ENCODE measurements around the gene RPS8. TPM values are rescaled to one million over a fixed set of nuclear protein-coding genes. Genes with fewer than 3 reads are reported as not detected.
"Not testable (repeated sequence)": the region's sequence is repeated elsewhere in the genome, so short reads cannot be mapped to it uniquely, and the experiment has no call there.

The RPS8 gene
- 2,206 TPM for total RNA-seq

DNA sequence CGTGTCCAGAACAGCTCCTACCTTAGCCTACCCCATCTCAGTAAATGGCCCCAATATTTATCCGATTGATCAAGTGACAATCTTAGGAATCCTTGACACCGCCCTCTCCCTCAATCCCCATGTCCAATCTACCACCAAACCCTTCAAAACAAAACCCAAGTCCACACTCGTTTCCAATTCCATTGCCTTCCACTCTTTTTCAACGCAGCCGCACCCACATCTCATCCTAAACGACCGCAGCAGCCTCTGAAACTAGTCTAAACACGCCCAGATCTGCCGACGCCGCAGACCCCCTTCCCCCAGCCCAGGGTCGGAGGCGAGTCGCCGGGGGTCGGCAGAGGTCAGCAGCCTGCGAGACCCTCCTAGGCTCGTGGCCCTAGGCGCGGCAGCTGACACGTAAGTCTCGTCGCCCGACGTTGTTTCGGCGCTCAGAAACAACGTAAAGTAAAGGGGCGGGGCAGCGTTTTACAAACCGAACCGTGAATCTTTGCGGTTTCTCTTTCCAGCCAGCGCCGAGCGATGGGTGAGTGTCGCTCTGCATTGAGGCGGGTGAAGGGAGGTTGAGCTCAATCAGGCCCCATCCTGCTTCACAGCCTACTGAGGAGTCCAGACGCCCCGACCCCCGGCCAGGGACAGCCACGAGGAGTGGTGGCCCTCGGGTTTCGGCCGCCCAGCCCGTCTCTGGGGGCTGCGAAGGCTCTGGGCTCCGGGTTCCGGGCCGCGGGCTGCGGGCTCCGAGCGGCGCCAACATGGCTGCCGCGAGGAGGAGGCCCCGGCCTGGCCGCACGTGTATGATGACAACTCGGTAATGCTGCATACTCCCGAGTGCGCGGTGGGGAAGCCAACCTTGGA is at the start of gene RPS8:
Gene RPS8, plus strand, starts transcription at position 463 of the 852 bp plus-strand sequence. Its CDS starts 57 bp downstream, at position 520.
- peak; percentile 98 for DNase-seq

DNA sequence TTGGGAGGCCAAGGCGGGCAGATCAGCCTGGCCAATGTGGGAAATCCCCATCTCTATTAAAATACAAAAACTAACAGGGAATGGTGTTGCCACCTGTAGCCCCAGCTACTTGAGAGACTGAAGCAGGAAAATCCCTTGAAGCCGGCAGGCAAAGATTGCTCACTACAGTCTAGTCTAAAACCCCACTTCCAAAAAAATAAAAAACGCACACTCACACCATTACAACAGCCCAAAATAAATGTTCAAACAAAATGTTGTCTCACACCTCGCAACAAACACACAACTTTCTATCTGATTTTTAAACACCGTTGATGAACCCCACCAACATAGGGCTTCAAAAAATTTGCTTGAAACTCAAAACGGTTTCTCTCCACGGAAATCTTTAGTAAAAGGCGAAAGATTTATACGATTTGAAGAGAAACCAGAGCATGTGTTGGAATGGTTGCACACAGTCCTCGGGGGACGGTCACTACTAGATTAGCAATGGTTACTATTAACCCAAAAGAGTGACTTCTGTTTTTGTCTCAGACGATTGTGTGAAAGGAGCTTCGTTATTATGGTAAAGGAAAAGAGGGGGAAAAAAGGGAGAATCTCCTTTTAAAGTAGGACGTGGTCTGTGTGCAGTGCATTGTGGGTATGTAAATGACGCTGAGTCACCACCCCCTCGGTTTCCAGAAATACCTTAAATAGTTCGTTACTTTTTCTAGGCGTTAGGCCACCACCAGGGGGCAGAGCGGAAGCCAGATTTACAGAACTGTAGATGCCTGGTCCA is 44.4 kb upstream of the RPS8 start, which contains the start of gene RNU5D-1:
Gene RNU5D-1, minus strand, starts transcription at position 430 of the 772 bp plus-strand sequence.
- DNase-seq: peak; percentile 98

DNA sequence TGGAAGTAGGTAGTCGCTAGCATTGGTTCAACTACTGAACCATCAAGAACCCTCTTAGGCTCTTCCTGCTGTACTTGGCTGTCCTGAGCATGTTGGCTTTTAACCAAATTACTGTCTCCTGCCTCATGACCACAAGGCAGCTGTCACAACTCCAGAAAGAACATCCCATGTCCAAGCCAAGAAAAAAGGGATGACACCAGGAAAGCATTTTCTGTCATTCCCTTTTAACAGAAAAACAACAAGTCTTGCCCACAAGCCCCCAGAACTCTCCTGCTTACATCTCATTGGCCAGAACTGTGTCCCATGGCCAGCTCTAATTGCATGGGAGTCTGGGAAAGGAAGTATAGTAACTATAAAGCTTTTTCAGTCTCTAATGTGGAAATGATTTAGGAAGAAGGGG is 42.0 kb upstream of the RPS8 start:
- DNase-seq: peak; percentile 48

DNA sequence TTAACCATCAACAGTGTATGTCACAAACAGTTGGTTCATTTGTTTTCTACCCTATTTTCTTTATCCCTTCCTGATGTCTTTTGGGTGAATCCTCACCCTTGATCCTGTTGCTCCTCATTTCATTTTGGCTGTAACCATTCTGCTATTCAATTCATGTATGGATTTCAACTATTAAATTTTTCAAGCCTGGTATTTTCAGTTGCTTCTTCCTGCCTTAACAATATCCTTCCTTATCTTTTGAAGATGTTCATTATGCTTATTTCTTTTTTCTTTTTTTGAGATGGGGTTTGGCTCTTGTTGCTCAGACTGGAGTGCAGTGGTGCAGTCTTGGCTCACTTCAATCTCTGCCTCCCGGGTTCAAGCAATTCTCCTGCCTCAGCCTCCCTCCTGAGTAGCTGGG is 41.6 kb upstream of the RPS8 start:
- DNase-seq: no peak

DNA sequence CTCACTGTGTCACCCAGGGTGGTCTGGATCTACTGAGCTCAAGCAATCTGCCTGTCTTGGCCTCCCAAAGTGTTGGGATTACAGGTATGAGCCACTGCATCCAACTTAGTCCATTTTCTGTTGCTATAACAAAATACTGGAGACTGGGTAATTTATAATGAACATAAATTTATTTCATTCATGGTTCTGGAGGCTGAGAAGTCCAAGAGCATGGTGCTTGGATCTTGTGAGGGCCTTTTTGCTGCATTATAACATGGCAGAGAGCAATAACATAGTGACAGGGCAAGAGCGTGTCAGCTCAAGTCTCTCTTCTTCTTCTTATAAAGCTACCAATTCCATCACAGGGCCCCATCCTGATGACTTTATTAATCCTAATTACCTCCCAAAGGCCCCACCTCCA is 39.3 kb upstream of the RPS8 start:
- no peak for DNase-seq

DNA sequence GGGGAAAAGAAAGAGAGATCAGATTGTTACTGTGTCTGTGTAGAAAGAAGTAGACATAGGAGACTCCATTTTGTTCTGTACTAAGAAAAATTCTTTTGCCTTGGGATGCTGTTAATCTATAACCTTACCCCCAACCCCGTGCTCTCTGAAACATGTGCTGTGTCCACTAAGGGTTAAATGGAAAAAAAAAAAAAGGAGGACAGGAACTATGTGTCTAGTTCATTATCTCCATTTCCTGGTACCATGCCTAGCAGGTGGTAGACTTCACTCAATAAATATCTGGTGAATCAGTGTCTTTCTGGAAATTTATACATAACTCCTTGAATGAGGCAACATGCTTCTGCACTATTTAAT is 36.4 kb upstream of the RPS8 start:
- not testable (repeated sequence) for DNase-seq

DNA sequence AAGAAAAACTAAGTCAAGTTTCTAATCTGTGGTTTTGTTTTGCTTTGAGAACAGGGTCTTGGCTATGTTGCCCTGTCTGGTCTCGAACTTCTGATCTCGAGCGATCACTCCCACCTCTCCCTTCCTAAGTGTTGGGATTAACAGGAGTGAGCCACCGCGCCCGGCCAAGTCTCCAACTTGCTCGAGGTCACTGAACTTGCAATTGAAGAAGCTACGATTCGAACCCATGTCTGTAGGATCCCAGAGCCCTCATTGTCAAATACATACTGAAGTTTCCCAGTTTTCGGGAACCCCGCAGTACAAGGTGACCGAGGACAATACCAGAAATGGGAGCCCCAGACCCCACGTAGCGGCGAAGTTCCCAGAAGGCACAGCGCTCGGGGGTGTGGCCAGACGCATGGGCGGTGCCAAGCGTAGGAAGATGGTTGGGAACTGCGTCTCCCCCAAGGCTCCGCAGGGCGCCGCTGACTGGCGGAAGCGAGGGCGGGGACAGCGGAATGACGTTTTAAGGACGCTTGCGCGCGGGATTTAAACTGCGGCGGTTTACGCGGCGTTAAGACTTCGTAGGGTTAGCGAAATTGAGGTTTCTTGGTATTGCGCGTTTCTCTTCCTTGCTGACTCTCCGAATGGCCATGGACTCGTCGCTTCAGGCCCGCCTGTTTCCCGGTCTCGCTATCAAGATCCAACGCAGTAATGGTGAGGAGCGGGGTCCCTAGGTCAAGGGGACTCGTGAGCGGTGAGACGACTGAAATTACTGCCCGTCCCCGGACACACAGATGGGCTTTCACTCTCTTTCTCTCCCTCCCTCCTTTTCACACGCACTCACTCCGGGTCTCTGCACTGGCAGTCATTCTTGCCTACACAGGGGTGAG is 35.8 kb upstream of the RPS8 start, which contains the start of gene KIF2C:
Gene KIF2C, plus strand, starts transcription at position 531 of the 872 bp plus-strand sequence. Its CDS starts 96 bp downstream, at position 627.
- peak; percentile 99 for DNase-seq

DNA sequence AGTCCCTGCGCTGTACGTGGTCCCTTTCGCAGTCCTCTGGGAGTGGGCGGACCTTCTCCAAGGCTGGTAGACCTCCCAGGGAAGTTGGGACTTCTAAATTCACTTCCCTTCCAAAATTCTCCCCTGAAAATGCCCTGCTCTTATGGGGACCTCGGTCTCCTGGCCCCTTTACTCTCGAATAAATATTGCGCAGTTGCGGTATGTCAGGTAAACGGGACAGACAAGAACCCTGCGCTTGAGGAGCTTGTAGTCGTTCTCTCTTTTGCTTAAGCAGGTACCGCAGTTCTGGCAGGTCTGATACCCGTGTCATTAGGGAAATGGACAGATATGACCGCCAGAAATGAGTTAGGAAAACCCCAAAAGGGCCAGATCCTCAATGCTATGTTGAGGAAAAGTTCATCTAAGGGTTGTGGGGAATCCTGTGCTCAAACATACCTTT is 35.1 kb upstream of the RPS8 start:
- DNase-seq: no peak

DNA sequence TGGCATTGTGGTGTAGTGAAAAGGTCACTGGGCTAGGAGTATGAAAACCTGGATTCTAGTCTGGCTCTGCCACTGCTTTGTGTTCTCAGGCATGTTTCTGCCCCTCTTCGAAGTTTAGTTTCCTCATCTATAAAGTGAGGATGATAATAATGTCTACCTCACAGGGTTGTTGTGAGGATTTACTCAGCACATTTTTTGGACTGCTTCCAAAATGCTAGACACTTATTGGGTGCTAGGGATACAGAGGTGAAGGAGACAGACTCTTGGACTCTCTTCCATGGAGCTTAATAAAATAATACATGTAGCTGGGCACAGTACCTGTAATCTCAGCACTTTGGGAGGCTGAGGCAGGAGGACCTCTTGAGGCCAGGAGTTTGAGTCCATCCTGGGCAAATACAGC is 32.1 kb upstream of the RPS8 start:
- DNase-seq: no peak

DNA sequence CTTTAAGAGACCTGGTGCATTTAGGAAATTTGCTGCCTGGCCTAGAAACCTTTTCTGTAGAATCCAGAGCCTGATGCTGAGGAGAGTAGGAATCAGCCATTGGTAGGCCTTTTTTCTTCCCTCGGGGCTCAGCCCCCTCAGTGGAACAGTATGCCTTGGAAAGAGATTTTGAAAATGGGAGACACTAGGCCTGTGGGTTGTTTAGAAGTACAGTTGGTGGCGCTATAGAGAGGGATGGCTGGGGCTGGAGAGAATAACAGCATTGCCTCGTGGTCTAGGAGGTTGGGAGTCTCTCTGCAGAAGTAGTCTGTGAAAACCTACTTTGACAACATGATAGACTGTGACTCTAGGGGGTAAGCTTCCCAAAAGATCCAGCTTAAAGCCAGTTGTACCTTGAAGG is 27.5 kb upstream of the RPS8 start:
- no peak for DNase-seq

DNA sequence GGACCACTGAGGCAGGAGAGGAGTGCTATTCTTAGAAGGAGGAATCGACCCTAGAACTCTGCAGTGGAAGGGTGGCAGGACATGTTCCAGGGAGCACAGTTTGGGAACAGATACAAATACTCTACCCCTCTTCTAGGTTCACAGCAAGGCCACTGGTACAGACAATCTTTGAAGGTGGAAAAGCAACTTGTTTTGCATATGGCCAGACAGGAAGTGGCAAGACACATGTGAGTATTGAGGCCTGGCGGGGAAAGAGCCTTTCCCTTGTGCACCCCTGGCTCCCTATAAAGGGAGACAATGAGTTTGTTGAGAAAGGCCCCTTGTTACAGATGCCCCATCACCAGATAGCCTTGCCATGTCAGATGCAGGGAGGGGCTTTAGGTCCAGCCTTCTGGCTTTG is 17.9 kb upstream of the RPS8 start:
- DNase-seq: no peak

DNA sequence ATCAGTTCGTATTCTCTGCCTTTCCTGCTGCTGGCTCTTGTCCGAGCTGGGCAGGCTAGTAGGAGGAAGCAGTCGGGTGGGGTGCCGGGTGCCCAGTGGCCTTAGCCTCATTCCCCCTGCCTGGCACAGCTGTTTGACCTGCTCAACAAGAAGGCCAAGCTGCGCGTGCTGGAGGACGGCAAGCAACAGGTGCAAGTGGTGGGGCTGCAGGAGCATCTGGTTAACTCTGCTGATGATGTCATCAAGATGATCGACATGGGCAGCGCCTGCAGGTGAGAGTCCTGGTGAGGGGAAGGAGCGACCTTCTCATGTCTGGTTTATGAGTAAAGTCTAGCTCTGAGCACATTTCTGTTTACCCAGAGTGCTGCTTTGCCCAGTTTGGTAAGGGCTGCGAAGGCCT is 16.3 kb upstream of the RPS8 start:
- peak; percentile 31 for DNase-seq

DNA sequence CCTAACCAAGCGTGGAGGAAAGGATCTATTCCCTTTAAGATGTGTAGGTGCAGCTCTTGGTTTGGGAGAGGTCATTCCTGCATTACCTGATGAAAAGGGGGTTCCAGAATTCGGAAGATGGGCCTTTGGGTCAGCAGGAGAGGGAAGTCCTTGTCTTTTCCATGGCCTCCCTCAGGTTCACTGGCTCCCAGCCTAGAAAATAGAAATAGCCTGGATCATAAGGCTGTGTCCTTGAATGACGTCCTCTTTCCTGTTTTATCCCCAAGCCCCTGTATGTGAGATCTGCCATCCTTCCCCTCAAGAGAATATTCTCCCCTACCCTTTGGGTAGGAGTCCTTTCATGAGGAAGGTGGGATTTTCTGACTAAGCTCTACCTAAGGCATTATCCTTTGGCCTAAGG is 14.5 kb upstream of the RPS8 start:
- no peak for DNase-seq

DNA sequence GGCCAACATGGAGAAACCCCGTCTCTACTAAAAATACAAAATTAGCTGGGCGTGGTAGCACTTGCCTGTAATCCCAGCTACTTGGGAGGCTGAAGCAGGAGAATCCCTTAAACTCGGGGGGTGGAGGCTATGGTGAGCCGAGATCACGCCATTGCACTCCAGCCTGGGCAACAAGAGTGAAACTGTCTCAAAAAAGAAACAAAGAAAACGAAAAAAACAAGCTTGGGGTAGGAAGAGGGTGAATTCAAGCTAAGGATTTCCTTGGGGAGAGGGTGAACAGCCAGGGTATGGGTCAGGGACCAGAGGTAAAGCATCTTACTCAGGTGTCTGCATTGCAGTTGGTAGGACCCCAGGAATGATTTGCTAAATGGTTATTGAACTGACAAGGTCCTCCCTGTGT is 8.9 kb upstream of the RPS8 start:
- DNase-seq: not testable (repeated sequence)

DNA sequence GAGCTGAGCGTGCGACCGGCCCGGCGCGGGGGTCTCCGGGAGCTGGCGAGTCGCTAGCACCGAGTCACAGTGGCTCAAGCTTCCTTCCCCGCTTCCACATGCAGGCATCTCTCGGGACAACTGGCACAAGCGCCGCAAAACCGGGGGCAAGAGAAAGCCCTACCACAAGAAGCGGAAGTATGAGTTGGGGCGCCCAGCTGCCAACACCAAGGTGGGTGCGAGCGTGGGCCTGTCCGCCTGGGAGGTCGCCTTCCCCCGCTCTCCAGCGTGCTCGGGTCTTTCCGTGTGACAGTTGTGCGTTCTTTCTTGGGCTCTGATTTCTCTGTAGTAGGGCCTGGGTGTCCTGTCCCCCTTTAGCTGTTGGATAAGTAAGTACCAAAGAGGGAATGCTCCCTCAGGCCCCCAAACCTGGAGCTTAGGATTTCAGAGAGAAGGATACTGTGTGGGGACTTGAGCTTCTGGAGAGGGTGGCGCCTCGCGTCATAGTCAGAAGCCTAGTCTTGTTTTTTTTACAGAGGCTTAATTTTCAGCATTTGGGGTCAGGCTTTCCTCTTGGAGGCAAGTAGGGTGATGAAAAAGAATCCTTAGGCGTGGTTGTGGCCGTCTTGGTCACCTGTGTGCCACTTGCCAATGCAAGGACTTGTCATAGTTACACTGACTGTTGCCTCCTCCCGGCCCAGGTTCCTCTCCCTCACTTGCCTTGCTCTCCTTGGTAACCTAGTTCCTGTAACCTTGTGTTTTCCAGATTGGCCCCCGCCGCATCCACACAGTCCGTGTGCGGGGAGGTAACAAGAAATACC is 790 bp downstream of the RPS8 start:
- peak; percentile 34 for DNase-seq

DNA sequence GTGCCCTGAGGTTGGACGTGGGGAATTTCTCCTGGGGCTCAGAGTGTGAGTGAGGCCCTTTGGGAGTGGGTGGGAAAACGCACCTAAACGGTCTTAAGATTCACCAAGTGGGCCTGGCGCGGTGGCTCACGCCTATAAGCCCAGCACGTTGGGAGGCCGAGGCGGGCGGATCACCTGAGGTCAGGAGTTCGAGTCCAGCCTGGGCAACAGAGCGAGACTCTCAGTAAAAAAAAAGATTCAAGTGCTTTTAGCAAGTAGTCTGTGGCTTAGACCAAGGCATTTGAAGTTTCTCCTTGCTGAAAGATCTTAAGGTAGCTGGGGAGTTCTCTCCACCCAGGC is 1.4 kb downstream of the RPS8 start:
- DNase-seq: no peak

DNA sequence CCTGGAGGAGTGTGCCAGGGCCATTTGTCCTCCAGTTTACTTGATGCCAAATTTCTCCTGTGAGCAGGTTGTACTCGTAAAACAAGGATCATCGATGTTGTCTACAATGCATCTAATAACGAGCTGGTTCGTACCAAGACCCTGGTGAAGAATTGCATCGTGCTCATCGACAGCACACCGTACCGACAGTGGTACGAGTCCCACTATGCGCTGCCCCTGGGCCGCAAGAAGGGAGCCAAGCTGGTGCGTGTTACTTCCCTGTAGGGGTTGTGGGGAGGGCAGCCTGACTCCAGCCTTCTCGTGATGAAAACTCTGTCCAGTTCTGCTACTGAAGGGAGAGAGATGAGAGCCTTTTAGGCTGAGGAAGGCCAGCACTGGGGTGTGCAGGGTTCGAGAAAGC is 2.2 kb downstream of the RPS8 start:
- DNase-seq: no peak

DNA sequence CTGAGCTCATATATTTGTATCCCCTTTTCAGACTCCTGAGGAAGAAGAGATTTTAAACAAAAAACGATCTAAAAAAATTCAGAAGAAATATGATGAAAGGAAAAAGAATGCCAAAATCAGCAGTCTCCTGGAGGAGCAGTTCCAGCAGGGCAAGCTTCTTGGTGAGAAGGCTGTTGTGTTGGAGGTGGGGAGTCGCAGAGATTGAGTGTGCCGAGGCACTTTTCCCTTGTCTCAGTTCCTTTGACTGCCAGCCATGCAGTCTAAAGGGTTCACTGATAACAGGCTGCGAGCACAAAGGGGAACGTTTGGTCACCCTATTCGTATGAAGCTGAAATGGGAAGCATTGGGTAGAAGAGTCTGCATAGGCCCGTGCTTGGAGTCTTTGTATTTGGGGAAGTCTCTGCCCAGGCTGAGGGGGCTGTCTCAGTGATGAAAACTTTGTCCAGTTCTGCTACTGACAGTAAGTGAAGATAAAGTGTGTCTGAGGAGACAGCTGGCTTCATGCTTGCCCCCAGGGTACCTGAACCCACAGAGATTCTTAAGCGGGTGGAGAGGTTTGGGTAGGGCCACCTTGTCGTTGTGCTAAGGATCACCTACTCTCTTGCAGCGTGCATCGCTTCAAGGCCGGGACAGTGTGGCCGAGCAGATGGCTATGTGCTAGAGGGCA is 2.8 kb downstream of the RPS8 start:
- no peak for DNase-seq

DNA sequence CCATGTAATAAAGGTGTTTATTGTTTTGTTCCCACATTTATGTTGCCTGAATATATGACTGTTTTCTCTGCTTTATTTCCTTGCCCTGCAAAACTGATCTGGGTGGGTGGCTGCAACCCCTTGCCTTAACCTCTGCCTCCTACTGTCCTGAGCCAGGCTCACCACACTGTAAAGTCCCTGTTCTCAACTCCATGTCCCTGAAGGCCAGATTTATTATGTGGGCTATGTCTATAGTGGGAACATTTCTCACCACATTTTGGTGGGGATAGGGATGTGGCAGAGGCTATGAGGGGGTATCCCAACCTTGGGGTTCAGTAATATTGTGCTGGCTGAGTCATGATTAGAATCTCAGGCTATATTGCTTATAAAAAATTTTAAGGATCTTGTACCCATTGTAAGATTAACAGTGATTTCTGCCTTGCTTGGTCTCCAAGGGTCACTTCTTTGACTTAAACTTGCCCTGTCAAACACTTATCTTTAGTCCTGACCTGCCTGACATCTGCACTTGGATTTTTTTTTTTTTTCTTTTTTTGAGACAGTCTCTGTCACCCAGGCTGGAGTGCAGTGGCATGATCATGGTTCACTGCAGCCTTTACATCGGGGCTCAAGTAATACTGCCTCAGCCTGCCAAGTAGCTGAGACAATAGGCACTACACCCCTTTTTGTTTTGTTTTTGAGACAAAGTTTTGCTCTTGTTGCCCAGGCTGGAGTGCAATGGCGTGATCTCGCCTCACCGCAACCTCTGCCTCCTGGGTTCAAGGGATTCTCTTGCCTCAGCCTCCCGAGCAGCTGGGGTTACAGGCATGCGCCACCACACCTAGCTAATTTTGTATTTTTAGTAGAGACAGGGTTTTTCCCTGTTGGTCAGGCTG is 3.6 kb downstream of the RPS8 start:
- no peak for DNase-seq

DNA sequence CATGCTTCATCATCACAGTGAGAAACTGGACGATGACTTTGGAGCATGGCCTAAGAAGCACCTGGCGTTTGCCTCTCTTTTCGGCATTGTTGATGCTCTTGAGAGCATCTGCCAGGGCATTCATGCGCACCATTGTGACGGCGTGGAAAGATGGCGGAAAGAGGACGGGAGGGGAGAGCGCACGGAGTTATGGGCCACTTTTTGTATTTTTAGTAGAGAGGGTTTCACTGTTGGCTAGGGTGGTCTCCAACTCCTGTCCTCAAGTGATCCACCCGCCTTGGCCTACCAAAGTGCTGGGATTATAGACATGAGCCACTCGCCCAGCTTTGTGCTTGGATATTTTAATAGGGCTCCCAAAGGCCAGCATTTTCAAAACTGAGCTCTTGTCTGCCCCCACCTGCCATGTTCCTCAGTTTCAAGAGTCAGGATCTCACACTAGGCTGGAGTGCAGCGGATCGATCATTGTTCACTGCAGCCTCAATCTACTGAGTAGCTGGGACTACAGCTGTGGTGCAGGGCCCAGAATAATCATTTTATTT is 5.3 kb downstream of the RPS8 start:
- no peak for DNase-seq

Data from tongue (tissue), 2 donors.